UCSD-AML1 (cell line): ENCODE measurements around the gene L3MBTL4.

Experiments used
- DNase-seq: peaks from one replicate; lab custom pipeline; 2025; ENCODE audit not compliant: unreplicated experiment; lab: John Stamatoyannopoulos, UW

L3MBTL4 gene

DNA sequence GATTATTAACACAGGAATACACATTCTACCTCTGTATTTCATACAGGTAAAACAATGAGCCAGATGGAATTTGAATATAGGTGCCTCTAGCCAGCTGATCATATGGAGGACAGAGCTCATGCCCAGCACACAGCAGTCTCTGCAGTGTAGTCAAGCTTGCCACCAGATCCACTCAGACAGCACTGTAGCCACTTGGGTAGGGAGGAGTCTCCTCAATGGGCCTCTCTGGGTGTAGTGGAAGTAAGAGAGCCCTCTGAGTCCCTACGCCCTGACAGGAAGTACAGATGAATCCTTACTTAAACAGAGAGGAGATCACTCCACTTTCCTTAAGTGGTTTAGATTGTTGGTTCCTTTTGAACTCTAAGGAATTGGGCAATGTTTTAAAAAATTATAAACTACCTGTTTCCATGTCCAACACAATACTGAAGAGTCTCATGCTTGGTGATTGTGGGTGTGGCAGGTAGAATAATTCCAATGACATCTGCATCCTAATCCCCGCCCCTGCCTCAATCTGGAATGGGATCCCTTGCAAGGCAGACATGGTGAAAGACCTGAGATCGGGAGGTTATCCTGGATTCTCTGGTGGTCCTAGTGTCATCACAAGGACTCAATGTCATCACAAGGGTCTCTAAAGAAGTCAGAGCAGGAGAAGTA lies 496.4 kb downstream of the L3MBTL4 start:
- no peak for DNase-seq

GRCh38 chr18:5914951-5915350 lies 499.8 kb downstream of the L3MBTL4 start:
- DNase-seq: no peak

- no peak for DNase-seq
These were observed 500.7 kb downstream of the L3MBTL4 start for GRCh38 chr18:5914016-5914415.

- no peak for DNase-seq
These were observed 502.1 kb downstream of the L3MBTL4 start for GRCh38 chr18:5912566-5912965.

DNA sequence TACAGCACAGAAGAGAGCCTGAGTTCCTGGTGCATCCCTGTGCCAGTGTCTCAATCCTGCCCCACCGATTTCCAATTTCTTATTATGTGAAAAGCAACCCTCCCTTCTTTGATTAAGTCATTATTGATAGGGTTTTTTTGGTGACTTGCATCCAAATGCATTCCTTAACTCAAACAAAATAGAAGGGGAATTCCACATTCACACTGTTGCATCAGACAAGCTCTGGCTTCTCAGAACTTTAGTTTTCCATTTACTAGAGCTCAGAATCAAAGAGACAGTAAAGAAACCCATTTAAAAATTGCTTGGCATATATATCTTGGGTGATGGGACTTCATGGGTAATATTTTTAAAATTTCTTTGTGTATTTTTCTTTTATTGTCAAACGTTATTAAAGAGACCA lies 505.6 kb downstream of the L3MBTL4 start:
- DNase-seq: no peak
